Sigmoid colon (tissue), 4 donors: ENCODE measurements around the gene ERVMER34-1.

Source experiments
- EP300 ChIP-seq, 4 donors: sonication (generic); formaldehyde crosslinking; IDR thresholded peaks; one replicate each; pipeline ENCODE4 v1.6.1; 2017; ENCODE audit warnings: antibody characterized with exemption in 4 of 4
- POLR2AphosphoS5 ChIP-seq, 4 donors: sonication (generic); formaldehyde crosslinking; IDR thresholded peaks; one replicate each; pipeline ENCODE4 v1.6.1; 2017; ENCODE audit warnings: antibody characterized with exemption in 4 of 4
- TF ChIP-seq, protein P1 (sequence below), 4 experiments: fragments of 450-650 bp in 3 of 4; fragments of 200-600 bp in 1 of 4; IDR thresholded peaks; one replicate each; pipeline ENCODE4 v1.5.1; 2016 to 2019; ENCODE audit warnings: antibody characterized with exemption in 4 of 4, mild to moderate bottlenecking in 3 of 4, moderate library complexity in 2 of 4

DNA sequence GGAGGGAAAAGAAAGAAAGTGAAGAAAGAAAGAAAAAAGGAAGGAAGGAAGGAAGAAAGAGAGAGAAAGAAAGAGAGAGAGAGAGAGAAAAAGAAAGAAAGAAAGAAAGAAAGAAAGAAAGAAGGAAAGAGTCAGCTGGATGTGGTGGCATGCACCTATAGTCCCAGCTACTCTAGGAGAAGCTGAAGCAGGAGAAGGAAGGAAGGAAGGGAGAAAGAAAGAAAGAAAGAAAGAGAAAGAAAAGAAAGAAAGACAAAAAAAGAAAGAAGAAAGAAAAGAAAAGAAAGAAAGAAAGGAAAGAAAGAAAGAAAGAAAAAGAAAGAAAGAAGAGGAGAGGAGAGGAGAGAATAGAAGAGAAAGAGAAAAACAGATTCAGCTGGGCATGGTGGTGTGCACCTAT, 44.3 kb upstream of the ERVMER34-1 start:
- TF ChIP-seq, protein P1, sequence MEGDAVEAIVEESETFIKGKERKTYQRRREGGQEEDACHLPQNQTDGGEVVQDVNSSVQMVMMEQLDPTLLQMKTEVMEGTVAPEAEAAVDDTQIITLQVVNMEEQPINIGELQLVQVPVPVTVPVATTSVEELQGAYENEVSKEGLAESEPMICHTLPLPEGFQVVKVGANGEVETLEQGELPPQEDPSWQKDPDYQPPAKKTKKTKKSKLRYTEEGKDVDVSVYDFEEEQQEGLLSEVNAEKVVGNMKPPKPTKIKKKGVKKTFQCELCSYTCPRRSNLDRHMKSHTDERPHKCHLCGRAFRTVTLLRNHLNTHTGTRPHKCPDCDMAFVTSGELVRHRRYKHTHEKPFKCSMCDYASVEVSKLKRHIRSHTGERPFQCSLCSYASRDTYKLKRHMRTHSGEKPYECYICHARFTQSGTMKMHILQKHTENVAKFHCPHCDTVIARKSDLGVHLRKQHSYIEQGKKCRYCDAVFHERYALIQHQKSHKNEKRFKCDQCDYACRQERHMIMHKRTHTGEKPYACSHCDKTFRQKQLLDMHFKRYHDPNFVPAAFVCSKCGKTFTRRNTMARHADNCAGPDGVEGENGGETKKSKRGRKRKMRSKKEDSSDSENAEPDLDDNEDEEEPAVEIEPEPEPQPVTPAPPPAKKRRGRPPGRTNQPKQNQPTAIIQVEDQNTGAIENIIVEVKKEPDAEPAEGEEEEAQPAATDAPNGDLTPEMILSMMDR (IDR thresholded peaks at IDR 0.05): no peak
- TF ChIP-seq POLR2AphosphoS5 (IDR thresholded peaks at IDR 0.05): no peak
- TF ChIP-seq EP300 (IDR thresholded peaks at IDR 0.05): no peak
